Transverse colon (tissue), 3 donors: Measurements from ENCODE around the gene C19orf25.

ENCODE experiments used
- EP300 ChIP-seq: sonication (generic); formaldehyde crosslinking; IDR thresholded peaks from one replicate; pipeline ENCODE4 v1.6.1; 2017; ENCODE audit warnings: antibody characterized with exemption, low read depth
- TF ChIP-seq, protein P1 (sequence below), 5 experiments: fragments of 200-600 bp in 3 of 5; fragments of 450-650 bp in 2 of 5; sonication (generic) in 3 of 5; IDR thresholded peaks; 1 replicate in 2 of 5; 2 replicates in 3 of 5; pipeline ENCODE4 v1.5.1; 2016 to 2017; ENCODE audit warnings: antibody characterized with exemption in 5 of 5, inconsistent platforms in 3 of 5, mild to moderate bottlenecking in 2 of 5, moderate library complexity in 1 of 5

DNA sequence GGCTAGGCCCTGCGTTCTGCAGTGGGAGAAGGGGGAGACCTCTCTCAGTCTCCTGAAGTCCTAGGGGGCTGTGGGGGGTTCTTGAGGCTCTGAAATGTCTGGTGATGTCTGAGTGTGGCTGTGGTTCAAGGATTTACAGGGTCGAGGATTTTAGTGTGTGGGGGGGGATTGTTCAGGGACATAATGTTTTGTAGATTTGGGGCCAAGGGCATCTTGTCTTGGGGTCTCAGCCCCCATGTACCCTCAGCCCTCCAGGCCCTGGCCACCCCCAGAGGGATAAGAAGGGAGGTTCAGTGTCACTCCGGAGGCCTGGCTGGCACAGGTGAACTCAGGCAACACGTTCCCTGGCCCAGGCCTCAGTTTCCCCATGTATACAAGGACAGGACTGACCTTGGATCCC lies 31.5 kb downstream of the C19orf25 start:
- TF ChIP-seq, protein P1, sequence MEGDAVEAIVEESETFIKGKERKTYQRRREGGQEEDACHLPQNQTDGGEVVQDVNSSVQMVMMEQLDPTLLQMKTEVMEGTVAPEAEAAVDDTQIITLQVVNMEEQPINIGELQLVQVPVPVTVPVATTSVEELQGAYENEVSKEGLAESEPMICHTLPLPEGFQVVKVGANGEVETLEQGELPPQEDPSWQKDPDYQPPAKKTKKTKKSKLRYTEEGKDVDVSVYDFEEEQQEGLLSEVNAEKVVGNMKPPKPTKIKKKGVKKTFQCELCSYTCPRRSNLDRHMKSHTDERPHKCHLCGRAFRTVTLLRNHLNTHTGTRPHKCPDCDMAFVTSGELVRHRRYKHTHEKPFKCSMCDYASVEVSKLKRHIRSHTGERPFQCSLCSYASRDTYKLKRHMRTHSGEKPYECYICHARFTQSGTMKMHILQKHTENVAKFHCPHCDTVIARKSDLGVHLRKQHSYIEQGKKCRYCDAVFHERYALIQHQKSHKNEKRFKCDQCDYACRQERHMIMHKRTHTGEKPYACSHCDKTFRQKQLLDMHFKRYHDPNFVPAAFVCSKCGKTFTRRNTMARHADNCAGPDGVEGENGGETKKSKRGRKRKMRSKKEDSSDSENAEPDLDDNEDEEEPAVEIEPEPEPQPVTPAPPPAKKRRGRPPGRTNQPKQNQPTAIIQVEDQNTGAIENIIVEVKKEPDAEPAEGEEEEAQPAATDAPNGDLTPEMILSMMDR (IDR thresholded peaks at IDR 0.05) = no peak
- no peak for TF ChIP-seq EP300
